K562 (cell line): Measurements from ENCODE around the gene GALNT12. TPM values are rescaled to one million over a fixed set of nuclear protein-coding genes. Genes with fewer than 3 reads are reported as not detected.

Experiments used
- ATAC-seq: fragments of 200-7000 bp; cut with Tn5 transposase; 3 replicates; pipeline ENCODE4 v1.9.1; 2020; ENCODE audit warnings: moderate library complexity
- Bru-seq: library from RNA; stranded (reverse); fragments of 400-500 nt; gene quantifications from one replicate; lab custom pipeline; 2021; lab: Mats Ljungman, UMichigan
- BruChase-seq, 2 experiments: library from RNA; stranded (reverse); fragments of 400-500 nt; gene quantifications; one replicate each; lab custom pipeline; 2021; lab: Mats Ljungman, UMichigan
- BruUV-seq: library from RNA; stranded (reverse); fragments of 400-500 nt; replicated peaks from 2 replicates; lab custom pipeline; 2021; lab: Mats Ljungman, UMichigan
- CTCF ChIA-PET: fragments of 300-600 bp; formaldehyde crosslinking; extraction: SDS; loops from one replicate; lab custom pipeline; 2021; ENCODE audit warnings: low intra/inter-chr PET ratio; lab: Yijun Ruan, JAX
- POLR2A ChIA-PET: fragments of 300-600, 350-650 bp; sonication (Branson Sonifier 250); formaldehyde crosslinking; extraction: SDS; loops from one replicate; lab custom pipeline; 2021; ENCODE audit warnings: antibody characterized with exemption, inconsistent platforms; lab: Yijun Ruan, JAX
- DNase-seq, 4 experiments: peaks; one replicate each; pipeline versions ENCODE4 v3.0.0 to v3.0.0-alpha.2; 2011 to 2018; ENCODE audit warnings: low spot score in 3 of 4, mixed read lengths in 3 of 4; ENCODE audit errors: extremely low read depth in 1 of 4
- FAIRE-seq: peaks from 2 replicates; lab custom pipeline; 2011; peaks lifted over from hg19 to GRCh38; lab: Jason Lieb, UNC
- H2AFZ ChIP-seq: 2 replicates; pipeline ENCODE4 v1.6.0; 2011; ENCODE audit warnings: low read depth, low read length, control low read depth, inconsistent platforms
- H3K27ac ChIP-seq: fragments of 200-600 bp; 3 replicates; pipeline ENCODE4 v1.8.0; 2011; ENCODE audit warnings: low read depth, mild to moderate bottlenecking, control low read depth, inconsistent platforms, low read length, moderate library complexity, mixed read lengths; ENCODE audit errors: extremely low read depth
- H3K27me3 ChIP-seq, 2 experiments: fragments of 300-600 bp in 1 of 2; 2 replicates in 1 of 2; 3 replicates in 1 of 2; pipeline versions ENCODE4 v1.6.0 to v1.8.0; 2011; ENCODE audit warnings: inconsistent platforms in 2 of 2, low read length in 2 of 2, mild to moderate bottlenecking in 1 of 2, mixed read lengths in 1 of 2, moderate library complexity in 1 of 2; ENCODE audit not compliant: control insufficient read depth in 2 of 2, insufficient read depth in 2 of 2
- H3K36me3 ChIP-seq: fragments of 300-600 bp; 3 replicates; pipeline ENCODE4 v1.8.0; 2011; ENCODE audit warnings: mild to moderate bottlenecking, low read length, inconsistent platforms; ENCODE audit not compliant: control insufficient read depth, insufficient read depth
- H3K4me1 ChIP-seq, 2 experiments: fragments of 200-600 bp in 1 of 2; replicated peaks in 1 of 2; 2 replicates in 1 of 2; 3 replicates in 1 of 2; pipeline versions ENCODE4 v1.5.1 to v1.8.0; 2011; ENCODE audit warnings: inconsistent platforms in 2 of 2, low read length in 2 of 2, mild to moderate bottlenecking in 1 of 2, mixed read lengths in 1 of 2, moderate library complexity in 1 of 2; ENCODE audit not compliant: control insufficient read depth in 2 of 2, insufficient read depth in 2 of 2
- H3K4me2 ChIP-seq: 2 replicates; pipeline ENCODE4 v1.6.1; 2011; ENCODE audit warnings: low read length, control low read depth, inconsistent platforms, mixed read lengths; ENCODE audit not compliant: insufficient read depth
- H3K4me3 ChIP-seq: fragments of 200-600 bp; sonication (generic), shearing (Covaris generic); 2 replicates; pipeline ENCODE4 v1.5.1; 2016; ENCODE audit warnings: control low read depth, inconsistent platforms
- H3K79me2 ChIP-seq: fragments of 200-600 bp; 3 replicates; pipeline ENCODE4 v1.8.0; 2011; ENCODE audit warnings: low read length, inconsistent platforms; ENCODE audit not compliant: control insufficient read depth, insufficient read depth
- H3K9ac ChIP-seq, 2 experiments: 2 replicates each; pipeline versions ENCODE4 v1.6.0 to v1.6.1; 2011; ENCODE audit warnings: low read depth in 2 of 2, low read length in 2 of 2, control low read depth in 1 of 2, inconsistent platforms in 1 of 2, mild to moderate bottlenecking in 1 of 2, mixed read lengths in 1 of 2; ENCODE audit not compliant: insufficient read depth in 1 of 2
- H3K9me1 ChIP-seq: one replicate; pipeline ENCODE4 v1.6.0; 2011; ENCODE audit warnings: inconsistent platforms, mild to moderate bottlenecking, low read length, moderate library complexity; ENCODE audit not compliant: control insufficient read depth, insufficient read depth
- H3K9me3 ChIP-seq: replicated peaks from 2 replicates; pipeline ENCODE4 v1.5.1; 2011; ENCODE audit warnings: low read depth, low read length, inconsistent platforms; ENCODE audit not compliant: control insufficient read depth, insufficient read depth
- H4K20me1 ChIP-seq: replicated peaks from 2 replicates; pipeline ENCODE4 v1.6.1; 2011; ENCODE audit warnings: low read length, inconsistent platforms, mixed read lengths; ENCODE audit not compliant: control insufficient read depth, insufficient read depth
- POLR2G ChIP-seq: fragments of 200-400 bp; formaldehyde crosslinking; IDR thresholded peaks from 2 replicates; pipeline ENCODE4 v1.6.1; 2017; ENCODE audit warnings: low read depth, mild to moderate bottlenecking, antibody characterized with exemption, low read length, moderate library complexity
- RAD51 ChIP-seq: fragments of 450-650 bp; IDR thresholded peaks from 2 replicates; pipeline ENCODE4 v1.7.1; 2016; ENCODE audit warnings: low read depth, mild to moderate bottlenecking, borderline replicate concordance
- SRSF1 ChIP-seq: fragments of 200-400 bp; formaldehyde crosslinking; IDR thresholded peaks from 2 replicates; pipeline ENCODE4 v1.6.1; 2017; ENCODE audit warnings: mild to moderate bottlenecking, low read depth, low read length, moderate library complexity
- ZNF12 ChIP-seq: sonication (generic); formaldehyde crosslinking; IDR thresholded peaks from 2 replicates; pipeline ENCODE4 v1.4.0; 2020; ENCODE audit warnings: mild to moderate bottlenecking, missing genetic modification reagents
- ZNF197 ChIP-seq: fragments of 200-800 bp; sonication (Bioruptor generic); IDR thresholded peaks from 2 replicates; pipeline ENCODE4 v1.6.1; 2016; ENCODE audit warnings: low read depth, missing genetic modification characterization, missing compliant biosample characterization
- WGBS: fragments of 100-300 bp; shearing (Covaris generic); methylation state at CpG from one replicate; pipeline ENCODE4 v1.1.6; 2016; ENCODE audit warnings: low coverage, mixed read lengths; ENCODE audit not compliant: insufficient coverage; ENCODE audit errors: missing lambda C conversion rate; 5-methylcytosine and 5-hydroxymethylcytosine counted together
- in situ Hi-C: fragments of 300-500 bp; cut with MboI; formaldehyde crosslinking; loops from 4 replicates; pipeline ENCODE4 v1.15.0; 2018; ENCODE audit warnings: inconsistent platforms, mixed read lengths
- intact Hi-C: fragments of 100-400 bp; cut with micrococcal nuclease; formaldehyde crosslinking; loops from 2 replicates; pipeline ENCODE4 v1.14.2; 2022
- long read RNA-seq, 3 experiments: library from polyadenylated mRNA in 2 of 3; library from RNA in 1 of 3; unstranded in 2 of 3; stranded (forward) in 1 of 3; transcript quantifications; one replicate each; pipeline ENCODE4 v2.0.0, GENCODE V29; 2019 to 2022
- polyA minus RNA-seq, 3 experiments: library from RNA; depleted of rRNA, polyadenylated mRNA; stranded (reverse); fragments of >200 nt; gene quantifications; 2 replicates each; pipeline ENCODE4 v1.2.3, GENCODE V29; 2011
- polyA plus RNA-seq, 8 experiments: library from polyadenylated mRNA; depleted of rRNA in 4 of 8; stranded (reverse) in 5 of 8; unstranded in 3 of 8; fragments of >200 nt; fragmentation: Nextera tagmentation in 2 of 8; fragmentation: Illumina TruSeq in 1 of 8; extraction: Ambion mirVana in 2 of 8; extraction: Trizol in 1 of 8; gene quantifications; 2 replicates each; pipeline versions ENCODE4 v1.2.1 to v1.2.3, GENCODE V29; 2011 to 2014; ENCODE audit warnings: inconsistent platforms in 1 of 8, missing spikeins in 1 of 8
- total RNA-seq, 7 experiments: library from RNA; depleted of rRNA in 6 of 7; stranded (reverse); fragments of >200 nt in 6 of 7; fragmentation: Illumina TruSeq in 2 of 7; extraction: Trizol in 2 of 7; gene quantifications; 2 replicates each; pipeline versions ENCODE4 v1.2.1 to v1.2.3, GENCODE V29; 2011 to 2021; ENCODE audit warnings: low replicate concordance in 1 of 7
- TF ChIP-seq, protein P1 (sequence below): fragments of 450-650 bp; IDR thresholded peaks from 2 replicates; pipeline ENCODE4 v1.6.1; 2016; ENCODE audit warnings: low read depth

The GALNT12 gene
- 99.2 and 173 TPM in 2 replicates for total RNA-seq (2011; cell fraction: chromatin; rRNA removed; ENCODE audit: low replicate concordance)
- total RNA-seq (2011; cell fraction: nucleolus; rRNA removed): 75.7 and 81.2 TPM in 2 replicates
- total RNA-seq (2011; cell fraction: nucleoplasm; rRNA removed): 101 and 122 TPM in 2 replicates
- total RNA-seq (2014; rRNA removed) (36.3 and 39.1 TPM in 2 replicates), total RNA-seq (2014; rRNA removed; fragmentation: Illumina TruSeq; extraction: Trizol) (44.2 and 51.1 TPM in 2 replicates), total RNA-seq (2015; rRNA removed; fragmentation: Illumina TruSeq; extraction: Trizol) (43.6 and 46.8 TPM in 2 replicates), total RNA-seq (2021) (38.1 and 39.3 TPM in 2 replicates), polyA plus RNA-seq (2011; rRNA removed) (82.9 and 86.6 TPM in 2 replicates), polyA plus RNA-seq (2014; fragmentation: Illumina TruSeq; extraction: Trizol) (42.4 and 45.3 TPM in 2 replicates), polyA plus RNA-seq (2014; fragmentation: Nextera tagmentation; extraction: Ambion mirVana) (10 to 100 TPM; 29.7 to 33.7 TPM), polyA plus RNA-seq (2014; rRNA removed) (45.6 and 49.4 TPM in 2 replicates), polyA minus RNA-seq (2011; rRNA and poly(A)+ RNA removed) (35.3 and 36.9 TPM in 2 replicates), Bru-seq, nascent RNA (percentile 82 among the genes with signal in this experiment), BruChase-seq, experiment 1, labeled RNA remaining after a 2-hour chase (percentile 77 among the genes with signal in this experiment), BruChase-seq, experiment 2, labeled RNA remaining after a 6-hour chase (percentile 76 among the genes with signal in this experiment)
- polyA plus RNA-seq (2011; cell fraction: cytosol; rRNA removed): 28.4 and 41.1 TPM in 2 replicates
- 163 and 207 TPM in 2 replicates for polyA plus RNA-seq (2011; cell fraction: nucleus; rRNA removed)
- 37.8 and 58.5 TPM in 2 replicates for polyA plus RNA-seq (2012)
- 12.0 and 15.8 TPM in 2 replicates for polyA minus RNA-seq (2011; cell fraction: cytosol; rRNA and poly(A)+ RNA removed)
- polyA minus RNA-seq (2011; cell fraction: nucleus; rRNA and poly(A)+ RNA removed): 32.7 and 49.1 TPM in 2 replicates
- long read RNA-seq, experiment 1, transcript GALNT12-201 (10 exons, 2,735 nt): major isoform, 81 of 164 reads
- long read RNA-seq, experiment 1, partial matches to known transcripts: 25 of 164 reads
- long read RNA-seq, experiment 1, other reads (novel, unspliced or antisense): 57 of 164 reads
- long read RNA-seq, experiment 2, transcript GALNT12-201 (10 exons, 2,735 nt): major isoform, 6 of 34 reads
- long read RNA-seq, experiment 2, partial matches to known transcripts: 6 of 34 reads
- long read RNA-seq, experiment 2, other reads (novel, unspliced or antisense): 21 of 34 reads
- long read RNA-seq, experiment 3, partial matches to known transcripts: 6 of 19 reads
- long read RNA-seq, experiment 3, other reads (novel, unspliced or antisense): 10 of 19 reads

GRCh38 chr9:98807070-98807813, at the start of gene GALNT12:
TSS of gene GALNT12 (plus strand) at chr9:98807670. CDS start at chr9:98807699, 29 bp downstream.
- Histone ChIP-seq H3K4me2 (peak within 1 kb of the TSS; percentile 81), H3K9me1 (no peaks in the 10 kb centered on the region), H4K20me1 (no peaks in the 10 kb centered on the region), H3K79me2 (peaks cover 37% of the 10 kb centered on the region), H3K4me1 (peaks cover 31 to 57% of the 10 kb centered on the region in 2 experiments), H3K36me3 (peaks cover 12% of the 10 kb centered on the region; the same call in 2 of the 3 replicates), H3K27me3 (no peaks in the 10 kb centered on the region), H3K27ac (peak within 1 kb of the TSS; percentile 59), H3K4me3 (peak within 1 kb of the TSS; percentile 66), H3K9ac (peak within 1 kb of the TSS; percentile 60 to 94), H3K9me3 (no peaks in the 10 kb centered on the region), H2AFZ (peak within 1 kb of the TSS; percentile 92)
- ATAC-seq (peak; percentile 75), DNase-seq (peak; percentile 80 to 92 (median 89)), FAIRE-seq (no peak)
- in situ Hi-C loops: no loop called here
- CTCF ChIA-PET: interaction anchor here (1.6 kb wide), 1 partner anchor 191 kb away, joined by 4 read pairs; no protein-coding TSS in a partner anchor
- intact Hi-C loops: loop anchor here (5.0 kb wide), 3 partner anchors 40 to 270 kb away; no protein-coding TSS in a partner anchor
- 5% methylated on average over 28 of the region's 51 CpGs for WGBS
- POLR2A ChIA-PET: interaction anchor here (0.5 to 2.3 kb wide), 7 partner anchors 11 to 722 kb away, joined by 3 to 8 read pairs (median 3); no protein-coding TSS in a partner anchor
- no TSS peak for BruUV-seq
- TF ChIP-seq POLR2G: peak; percentile 87
- no peak for TF ChIP-seq ZNF197 (CRISPR knock-in tag)
- no peak for TF ChIP-seq SRSF1
- TF ChIP-seq RAD51: no peak
- TF ChIP-seq, protein P1, sequence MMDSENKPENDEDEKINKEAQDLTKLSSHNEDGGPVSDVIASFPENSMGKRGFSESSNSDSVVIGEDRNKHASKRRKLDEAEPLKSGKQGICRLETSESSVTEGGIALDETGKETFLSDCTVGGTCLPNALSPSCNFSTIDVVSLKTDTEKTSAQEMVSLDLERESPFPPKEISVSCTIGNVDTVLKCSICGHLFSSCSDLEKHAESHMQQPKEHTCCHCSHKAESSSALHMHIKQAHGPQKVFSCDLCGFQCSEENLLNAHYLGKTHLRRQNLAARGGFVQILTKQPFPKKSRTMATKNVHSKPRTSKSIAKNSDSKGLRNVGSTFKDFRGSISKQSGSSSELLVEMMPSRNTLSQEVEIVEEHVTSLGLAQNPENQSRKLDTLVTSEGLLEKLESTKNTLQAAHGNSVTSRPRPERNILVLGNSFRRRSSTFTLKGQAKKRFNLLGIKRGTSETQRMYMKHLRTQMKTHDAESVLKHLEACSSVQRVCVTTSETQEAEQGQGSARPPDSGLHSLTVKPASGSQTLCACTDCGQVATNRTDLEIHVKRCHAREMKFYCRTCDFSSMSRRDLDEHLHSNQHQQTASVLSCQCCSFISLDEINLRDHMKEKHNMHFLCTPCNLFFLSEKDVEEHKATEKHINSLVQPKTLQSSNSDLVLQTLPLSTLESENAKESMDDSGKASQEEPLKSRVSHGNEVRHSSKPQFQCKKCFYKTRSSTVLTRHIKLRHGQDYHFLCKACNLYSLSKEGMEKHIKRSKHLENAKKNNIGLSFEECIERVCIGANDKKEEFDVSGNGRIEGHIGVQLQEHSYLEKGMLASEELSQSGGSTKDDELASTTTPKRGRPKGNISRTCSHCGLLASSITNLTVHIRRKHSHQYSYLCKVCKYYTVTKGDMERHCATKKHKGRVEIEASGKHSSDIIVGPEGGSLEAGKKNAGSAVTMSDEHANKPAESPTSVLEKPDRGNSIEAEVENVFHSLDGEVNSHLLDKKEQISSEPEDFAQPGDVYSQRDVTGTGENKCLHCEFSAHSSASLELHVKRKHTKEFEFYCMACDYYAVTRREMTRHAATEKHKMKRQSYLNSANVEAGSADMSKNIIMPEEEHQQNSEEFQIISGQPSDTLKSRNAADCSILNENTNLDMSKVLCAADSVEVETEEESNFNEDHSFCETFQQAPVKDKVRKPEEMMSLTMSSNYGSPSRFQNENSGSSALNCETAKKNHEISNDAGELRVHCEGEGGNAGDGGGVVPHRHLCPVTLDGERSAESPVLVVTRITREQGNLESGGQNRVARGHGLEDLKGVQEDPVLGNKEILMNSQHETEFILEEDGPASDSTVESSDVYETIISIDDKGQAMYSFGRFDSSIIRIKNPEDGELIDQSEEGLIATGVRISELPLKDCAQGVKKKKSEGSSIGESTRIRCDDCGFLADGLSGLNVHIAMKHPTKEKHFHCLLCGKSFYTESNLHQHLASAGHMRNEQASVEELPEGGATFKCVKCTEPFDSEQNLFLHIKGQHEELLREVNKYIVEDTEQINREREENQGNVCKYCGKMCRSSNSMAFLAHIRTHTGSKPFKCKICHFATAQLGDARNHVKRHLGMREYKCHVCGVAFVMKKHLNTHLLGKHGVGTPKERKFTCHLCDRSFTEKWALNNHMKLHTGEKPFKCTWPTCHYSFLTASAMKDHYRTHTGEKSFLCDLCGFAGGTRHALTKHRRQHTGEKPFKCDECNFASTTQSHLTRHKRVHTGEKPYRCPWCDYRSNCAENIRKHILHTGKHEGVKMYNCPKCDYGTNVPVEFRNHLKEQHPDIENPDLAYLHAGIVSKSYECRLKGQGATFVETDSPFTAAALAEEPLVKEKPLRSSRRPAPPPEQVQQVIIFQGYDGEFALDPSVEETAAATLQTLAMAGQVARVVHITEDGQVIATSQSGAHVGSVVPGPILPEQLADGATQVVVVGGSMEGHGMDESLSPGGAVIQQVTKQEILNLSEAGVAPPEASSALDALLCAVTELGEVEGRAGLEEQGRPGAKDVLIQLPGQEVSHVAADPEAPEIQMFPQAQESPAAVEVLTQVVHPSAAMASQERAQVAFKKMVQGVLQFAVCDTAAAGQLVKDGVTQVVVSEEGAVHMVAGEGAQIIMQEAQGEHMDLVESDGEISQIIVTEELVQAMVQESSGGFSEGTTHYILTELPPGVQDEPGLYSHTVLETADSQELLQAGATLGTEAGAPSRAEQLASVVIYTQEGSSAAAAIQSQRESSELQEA: no peak
- 0 out of 2 replicates have a peak, but pooled peaks have one; percentile 41 for TF ChIP-seq ZNF12
